Esophagus squamous epithelium (tissue), 4 donors: ENCODE results near the gene CDK12.

Experiments used
- POLR2A ChIP-seq, 4 donors: fragments of 450-650 bp; IDR thresholded peaks; one replicate each; pipeline ENCODE4 v1.6.1; 2017; ENCODE audit warnings: antibody characterized with exemption in 4 of 4, mild to moderate bottlenecking in 4 of 4, moderate library complexity in 3 of 4
- TF ChIP-seq, protein P1 (sequence below), 6 experiments: fragments of 450-650 bp in 4 of 6; fragments of 200-600 bp in 2 of 6; sonication (generic) in 2 of 6; IDR thresholded peaks; one replicate each; pipeline ENCODE4 v1.5.1; 2016 to 2019; ENCODE audit warnings: antibody characterized with exemption in 6 of 6, mild to moderate bottlenecking in 4 of 6, moderate library complexity in 4 of 6

DNA sequence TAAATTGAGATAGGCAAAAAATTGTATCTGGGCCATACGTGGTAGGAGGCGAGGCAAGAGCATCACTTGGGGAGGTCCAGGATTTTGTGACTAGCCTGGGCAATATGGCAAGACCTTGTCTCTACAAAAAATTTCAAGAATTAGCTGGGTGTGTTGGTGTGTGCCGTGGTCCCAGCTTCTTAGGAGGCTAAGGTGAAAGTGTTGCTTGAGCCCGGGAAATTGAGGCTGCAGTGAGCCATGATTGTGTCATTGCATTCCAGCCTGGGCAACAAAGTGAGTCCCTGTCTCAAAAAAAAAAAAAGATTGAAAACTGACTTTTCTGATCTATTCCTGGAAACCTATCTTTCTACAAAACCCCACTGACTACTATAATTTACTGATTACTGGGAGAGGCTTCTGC is 26.7 kb downstream of the CDK12 start:
- TF ChIP-seq, protein P1, sequence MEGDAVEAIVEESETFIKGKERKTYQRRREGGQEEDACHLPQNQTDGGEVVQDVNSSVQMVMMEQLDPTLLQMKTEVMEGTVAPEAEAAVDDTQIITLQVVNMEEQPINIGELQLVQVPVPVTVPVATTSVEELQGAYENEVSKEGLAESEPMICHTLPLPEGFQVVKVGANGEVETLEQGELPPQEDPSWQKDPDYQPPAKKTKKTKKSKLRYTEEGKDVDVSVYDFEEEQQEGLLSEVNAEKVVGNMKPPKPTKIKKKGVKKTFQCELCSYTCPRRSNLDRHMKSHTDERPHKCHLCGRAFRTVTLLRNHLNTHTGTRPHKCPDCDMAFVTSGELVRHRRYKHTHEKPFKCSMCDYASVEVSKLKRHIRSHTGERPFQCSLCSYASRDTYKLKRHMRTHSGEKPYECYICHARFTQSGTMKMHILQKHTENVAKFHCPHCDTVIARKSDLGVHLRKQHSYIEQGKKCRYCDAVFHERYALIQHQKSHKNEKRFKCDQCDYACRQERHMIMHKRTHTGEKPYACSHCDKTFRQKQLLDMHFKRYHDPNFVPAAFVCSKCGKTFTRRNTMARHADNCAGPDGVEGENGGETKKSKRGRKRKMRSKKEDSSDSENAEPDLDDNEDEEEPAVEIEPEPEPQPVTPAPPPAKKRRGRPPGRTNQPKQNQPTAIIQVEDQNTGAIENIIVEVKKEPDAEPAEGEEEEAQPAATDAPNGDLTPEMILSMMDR (IDR thresholded peaks at IDR 0.05) = no peak
- TF ChIP-seq POLR2A (IDR thresholded peaks at IDR 0.05) = no peak
